Suprapubic skin (tissue), 4 donors: ENCODE results near the gene FIGN. TPM values are rescaled to one million over a fixed set of nuclear protein-coding genes. Genes with fewer than 3 reads are reported as not detected.

ENCODE experiments used
- DNase-seq, 2 donors: peaks; one replicate each; pipeline ENCODE4 v3.0.0-alpha.2; 2019; ENCODE audit warnings: low spot score in 2 of 2
- H3K27ac ChIP-seq: fragments of 200-600 bp; sonication (generic); one replicate; pipeline ENCODE4 v1.5.1; 2019
- H3K27me3 ChIP-seq: fragments of 200-600 bp; sonication (generic); one replicate; pipeline ENCODE4 v1.5.1; 2019
- H3K36me3 ChIP-seq: fragments of 200-600 bp; sonication (generic); one replicate; pipeline ENCODE4 v1.5.1; 2019
- H3K4me1 ChIP-seq: fragments of 200-600 bp; sonication (generic); one replicate; pipeline ENCODE4 v1.5.1; 2019
- H3K4me3 ChIP-seq: fragments of 200-600 bp; sonication (generic); one replicate; pipeline ENCODE4 v1.5.1; 2019; ENCODE audit warnings: mild to moderate bottlenecking
- H3K9me3 ChIP-seq: fragments of 200-600 bp; sonication (generic); one replicate; pipeline ENCODE4 v1.5.1; 2019
- CTCF ChIP-seq, 2 donors: fragments of 200-600 bp in 1 of 2; fragments of 450-650 bp in 1 of 2; sonication (generic) in 1 of 2; IDR thresholded peaks; one replicate each; pipeline ENCODE4 v1.5.1; 2016 to 2019; ENCODE audit warnings: antibody characterized with exemption in 2 of 2, mild to moderate bottlenecking in 1 of 2, moderate library complexity in 1 of 2
- EP300 ChIP-seq: sonication (generic); formaldehyde crosslinking; IDR thresholded peaks from one replicate; pipeline ENCODE4 v1.6.1; 2017; ENCODE audit warnings: antibody characterized with exemption
- POLR2A ChIP-seq, 2 donors: fragments of 450-650 bp; IDR thresholded peaks; one replicate each; pipeline ENCODE4 v1.6.1; 2017; ENCODE audit warnings: antibody characterized with exemption in 2 of 2, mild to moderate bottlenecking in 2 of 2, moderate library complexity in 2 of 2
- POLR2AphosphoS5 ChIP-seq, 3 donors: sonication (generic); formaldehyde crosslinking; IDR thresholded peaks; one replicate each; pipeline ENCODE4 v1.6.1; 2017; ENCODE audit warnings: antibody characterized with exemption in 3 of 3
- WGBS: methylation state at CpG from one replicate; pipeline ENCODE4 v1.1.5; 2018; 5-methylcytosine and 5-hydroxymethylcytosine counted together
- total RNA-seq, 4 donors: library from RNA; depleted of rRNA; stranded (reverse); fragments of >200 nt; gene quantifications; one replicate each; pipeline ENCODE4 v1.1.0, GENCODE V29; 2016

The FIGN gene
- total RNA-seq, 4 donors from 2014 or later, result 1.6 to 2.2 (median 1.9) TPM

GRCh38 chr2:163640542-163641193 lies 95.1 kb downstream of the FIGN start:
- no peaks in the 10 kb centered on the region for H3K27me3 ChIP-seq
- H3K36me3 ChIP-seq, result no peaks in the 10 kb centered on the region
- 87% methylated on average over 6 of the region's 6 CpGs for WGBS
- TF ChIP-seq POLR2A (IDR thresholded peaks at IDR 0.05), result no peak
- no peak for TF ChIP-seq CTCF (IDR thresholded peaks at IDR 0.05)
- no peak for TF ChIP-seq POLR2AphosphoS5 (IDR thresholded peaks at IDR 0.05)
- TF ChIP-seq EP300, result no peak
- no peak for DNase-seq
- H3K4me1 ChIP-seq, result no peaks in the 10 kb centered on the region
- H3K4me3 ChIP-seq, result no peak overlapping the region
- no peak overlapping the region for H3K27ac ChIP-seq
- no peaks in the 10 kb centered on the region for H3K9me3 ChIP-seq

DNA sequence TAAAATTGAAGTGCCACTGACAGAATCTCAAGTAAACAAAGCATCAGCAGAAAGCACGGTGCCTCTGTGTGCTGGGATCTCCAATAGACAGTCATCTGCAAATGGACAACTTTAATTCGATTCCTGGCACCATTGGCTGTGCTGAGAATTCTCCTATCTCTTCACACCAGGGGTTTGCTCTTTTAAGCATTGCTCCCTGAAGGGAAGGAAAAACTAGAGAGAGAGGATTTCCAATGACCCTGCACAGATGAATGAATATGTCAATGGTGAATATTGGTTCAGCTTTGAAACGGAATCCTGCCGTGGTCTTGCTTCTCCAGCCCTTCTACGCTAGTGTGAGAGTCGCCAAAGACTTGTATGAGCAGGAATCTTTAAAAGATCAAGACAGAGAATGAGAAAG lies 97.9 kb downstream of the FIGN start:
- WGBS, result 85% methylated on average over 6 of the region's 6 CpGs
- no peak for DNase-seq
- Histone ChIP-seq H3K4me1 (no peaks in the 10 kb centered on the region), H3K27me3 (no peaks in the 10 kb centered on the region), H3K27ac (no peak overlapping the region), H3K9me3 (no peaks in the 10 kb centered on the region), H3K4me3 (no peak overlapping the region), H3K36me3 (no peaks in the 10 kb centered on the region)
- TF ChIP-seq POLR2A (IDR thresholded peaks at IDR 0.05) (no peak), POLR2AphosphoS5 (IDR thresholded peaks at IDR 0.05) (no peak), EP300 (no peak), CTCF (IDR thresholded peaks at IDR 0.05) (no peak)

GRCh38 chr2:163633291-163633690 lies 102.5 kb downstream of the FIGN start:
- WGBS, result 64% methylated on average over 5 of the region's 5 CpGs
- TF ChIP-seq EP300 (no peak), CTCF (IDR thresholded peaks at IDR 0.05) (no peak), POLR2A (IDR thresholded peaks at IDR 0.05) (no peak), POLR2AphosphoS5 (IDR thresholded peaks at IDR 0.05) (no peak)

DNA sequence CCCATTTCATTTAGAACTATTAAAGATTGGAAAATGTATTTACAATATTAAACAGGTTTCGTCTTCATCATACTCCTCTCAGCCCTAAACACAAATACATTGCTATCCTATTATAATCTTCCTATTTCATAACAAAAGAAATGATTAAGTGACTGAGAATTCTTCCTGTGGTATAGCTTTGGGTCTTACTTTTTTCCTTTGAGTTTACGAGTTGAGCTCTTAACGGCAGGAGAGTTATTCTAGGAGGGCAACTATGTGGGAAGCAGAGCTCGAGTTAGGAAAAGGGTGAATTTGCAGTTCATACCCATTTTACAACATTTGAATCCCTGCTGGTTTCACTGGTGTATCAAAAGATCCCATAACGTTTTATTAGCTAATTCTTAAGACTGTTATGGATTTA lies 105.0 kb downstream of the FIGN start:
- no peaks in the 10 kb centered on the region for H3K9me3 ChIP-seq
- TF ChIP-seq EP300, result no peak
- no peak for TF ChIP-seq CTCF (IDR thresholded peaks at IDR 0.05)
- TF ChIP-seq POLR2AphosphoS5 (IDR thresholded peaks at IDR 0.05), result no peak
- TF ChIP-seq POLR2A (IDR thresholded peaks at IDR 0.05), result no peak

More at GRCh38 chr2:163633291-163633690, 102.5 kb downstream of the FIGN start:
- no peak for DNase-seq
- H3K27me3 ChIP-seq, result no peaks in the 10 kb centered on the region
- H3K4me1 ChIP-seq, result no peaks in the 10 kb centered on the region
- no peak overlapping the region for H3K4me3 ChIP-seq
- H3K27ac ChIP-seq, result no peak overlapping the region
- no peaks in the 10 kb centered on the region for H3K9me3 ChIP-seq
- H3K36me3 ChIP-seq, result no peaks in the 10 kb centered on the region

GRCh38 chr2:163626639-163627109 lies 109.1 kb downstream of the FIGN start:
- no peak overlapping the region for H3K4me3 ChIP-seq
- H3K27ac ChIP-seq, result no peak overlapping the region
- H3K9me3 ChIP-seq, result no peaks in the 10 kb centered on the region
- no peaks in the 10 kb centered on the region for H3K36me3 ChIP-seq
- H3K27me3 ChIP-seq, result no peaks in the 10 kb centered on the region
- TF ChIP-seq POLR2AphosphoS5 (IDR thresholded peaks at IDR 0.05) (no peak), CTCF (IDR thresholded peaks at IDR 0.05) (no peak), POLR2A (IDR thresholded peaks at IDR 0.05) (no peak)
- DNase-seq, result no peak
- WGBS, result 87% methylated on average over 7 of the region's 7 CpGs
- H3K4me1 ChIP-seq, result no peaks in the 10 kb centered on the region

More for the DNA sequence above, 105.0 kb downstream of the FIGN start:
- Histone ChIP-seq H3K36me3 (no peaks in the 10 kb centered on the region), H3K4me1 (no peaks in the 10 kb centered on the region), H3K27me3 (no peaks in the 10 kb centered on the region), H3K27ac (no peak overlapping the region), H3K4me3 (no peak overlapping the region)
- 87% methylated on average over 5 of the region's 5 CpGs for WGBS
- no peak for DNase-seq
